ENCODE data around the gene SEH1L.
"Not testable (repeated sequence)": the region's sequence is repeated elsewhere in the genome, so short reads cannot be mapped to it uniquely, and the experiment has no call there.

SEH1L gene

GRCh38 chr18:12968115-12968514, 20.3 kb downstream of the SEH1L start:
- TF ChIP-seq CTCF (conservative IDR thresholded peaks at IDR 0.05), result no peak
- no peak overlapping the region for H3K27ac ChIP-seq

- TF ChIP-seq CTCF (conservative IDR thresholded peaks at IDR 0.05), result no peak
- no peak overlapping the region for H3K27ac ChIP-seq
These were observed 20.8 kb downstream of the SEH1L start for GRCh38 chr18:12968619-12969018.

- no peak for TF ChIP-seq CTCF (conservative IDR thresholded peaks at IDR 0.05)
These were observed 25.9 kb downstream of the SEH1L start for GRCh38 chr18:12973562-12974213.

DNA sequence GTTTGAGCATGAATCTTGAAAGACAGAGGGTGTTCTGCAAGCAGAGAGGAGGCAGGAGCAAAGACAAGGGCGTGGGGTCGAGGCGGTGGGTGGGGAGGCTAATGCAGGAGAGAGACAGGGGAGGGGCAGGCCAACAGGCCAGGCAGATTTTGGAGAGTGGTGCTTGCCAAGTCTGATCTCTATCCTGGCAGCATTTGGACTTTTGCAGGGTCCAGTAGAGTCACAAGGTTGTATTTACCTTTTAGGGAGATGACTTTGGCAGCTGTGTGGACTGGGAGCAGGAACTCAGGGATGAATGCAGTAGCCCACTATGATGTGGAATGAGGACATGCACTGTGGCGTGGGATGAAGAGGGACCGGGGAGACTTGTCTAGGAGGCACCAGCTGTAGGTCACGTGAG, 27.7 kb downstream of the SEH1L start:
- no peak for TF ChIP-seq CTCF (conservative IDR thresholded peaks at IDR 0.05)
- no peak overlapping the region for H3K27ac ChIP-seq

More at GRCh38 chr18:12973562-12974213, 25.9 kb downstream of the SEH1L start:
- H3K27ac ChIP-seq, result no peak overlapping the region

- no peak overlapping the region for H3K27ac ChIP-seq
- no peak for TF ChIP-seq CTCF (conservative IDR thresholded peaks at IDR 0.05)
These were observed 28.5 kb downstream of the SEH1L start for GRCh38 chr18:12976305-12976704.

DNA sequence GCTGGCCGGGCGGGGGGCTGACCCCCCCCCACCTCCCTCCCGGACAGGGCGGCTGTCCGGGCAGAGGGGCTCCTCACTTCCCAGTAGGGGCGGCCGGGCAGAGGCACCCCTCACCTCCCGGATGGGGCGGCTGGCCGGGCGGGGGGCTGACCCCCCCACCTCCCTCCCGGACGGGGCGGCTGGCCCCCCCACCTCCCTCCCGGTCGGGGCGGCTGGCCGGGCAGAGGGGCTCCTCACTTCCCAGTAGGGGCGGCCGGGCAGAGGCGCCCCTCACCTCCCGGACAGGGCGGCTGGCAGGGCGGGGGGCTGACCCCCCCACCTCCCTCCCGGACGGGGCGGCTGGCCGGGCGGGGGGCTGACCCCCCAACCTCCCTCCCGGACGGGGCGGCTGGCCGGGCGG, 32.3 kb downstream of the SEH1L start:
- H3K27ac ChIP-seq, result not testable (repeated sequence)

GRCh38 chr18:12989397-12990122, 41.7 kb downstream of the SEH1L start:
- H3K27ac ChIP-seq, result peak overlapping the region; percentile 86
- TF ChIP-seq CTCF (conservative IDR thresholded peaks at IDR 0.05), result no peak

DNA sequence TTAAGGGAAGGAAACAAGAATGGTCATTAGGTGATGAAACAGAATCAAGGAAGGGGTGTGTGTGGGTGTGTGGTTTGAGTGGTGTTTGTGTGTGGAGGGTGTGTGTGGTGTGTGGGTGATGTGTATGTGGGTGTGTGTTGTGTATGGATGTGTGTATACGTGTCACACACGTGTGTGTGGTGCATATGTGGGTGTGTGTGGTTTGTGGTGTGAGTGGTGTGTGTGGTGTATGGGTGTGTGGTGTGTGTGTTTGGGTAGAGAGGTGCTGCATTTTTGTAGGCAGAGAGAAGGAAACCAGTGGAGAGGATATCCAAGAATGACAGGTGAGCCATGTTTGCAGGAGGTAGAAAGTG, 42.3 kb downstream of the SEH1L start:
- no peak for TF ChIP-seq CTCF (conservative IDR thresholded peaks at IDR 0.05)
- H3K27ac ChIP-seq, result peak overlapping the region; percentile 86

All from VCaP (cell line).